ENCODE results near the gene MRTFA. TPM values are rescaled to one million over a fixed set of nuclear protein-coding genes. Genes with fewer than 3 reads are reported as not detected.
"Not testable (repeated sequence)": the region's sequence is repeated elsewhere in the genome, so short reads cannot be mapped to it uniquely, and the experiment has no call there.

MRTFA gene
- total RNA-seq, 1 experiment from 2014 or later, result 52.7 TPM

DNA sequence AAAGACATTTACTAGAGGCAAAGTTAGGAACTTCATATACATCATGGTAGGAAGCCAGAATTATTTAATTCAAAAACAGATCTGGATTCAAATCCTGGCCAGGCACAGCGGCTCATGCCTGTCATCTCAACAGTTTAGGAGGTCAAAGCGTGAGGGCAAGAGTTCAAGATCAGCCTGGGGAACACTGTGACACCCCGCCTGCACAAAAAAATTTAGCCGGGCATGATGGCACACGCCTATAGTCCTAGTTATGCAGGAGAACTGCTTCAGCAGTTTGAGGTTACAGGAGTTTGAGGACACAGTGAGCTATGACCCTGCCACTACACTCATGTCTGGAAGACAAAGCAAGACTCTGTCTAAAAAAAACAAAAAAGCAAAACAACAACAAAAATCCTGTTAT lies 8.9 kb downstream of the MRTFA start:
- H3K4me3 Mint-ChIP-seq (ENCODE audit: unreplicated experiment), result peak overlapping the region; percentile 30
- intact Hi-C loops (cut with micrococcal nuclease), result no loop called here
- no peaks in the 10 kb centered on the region for H3K36me3 Mint-ChIP-seq (ENCODE audit: insufficient read depth, unreplicated experiment)
- H3K27me3 Mint-ChIP-seq (ENCODE audit: insufficient read depth, unreplicated experiment), result no peaks in the 10 kb centered on the region
- TF ChIP-seq, protein P1, sequence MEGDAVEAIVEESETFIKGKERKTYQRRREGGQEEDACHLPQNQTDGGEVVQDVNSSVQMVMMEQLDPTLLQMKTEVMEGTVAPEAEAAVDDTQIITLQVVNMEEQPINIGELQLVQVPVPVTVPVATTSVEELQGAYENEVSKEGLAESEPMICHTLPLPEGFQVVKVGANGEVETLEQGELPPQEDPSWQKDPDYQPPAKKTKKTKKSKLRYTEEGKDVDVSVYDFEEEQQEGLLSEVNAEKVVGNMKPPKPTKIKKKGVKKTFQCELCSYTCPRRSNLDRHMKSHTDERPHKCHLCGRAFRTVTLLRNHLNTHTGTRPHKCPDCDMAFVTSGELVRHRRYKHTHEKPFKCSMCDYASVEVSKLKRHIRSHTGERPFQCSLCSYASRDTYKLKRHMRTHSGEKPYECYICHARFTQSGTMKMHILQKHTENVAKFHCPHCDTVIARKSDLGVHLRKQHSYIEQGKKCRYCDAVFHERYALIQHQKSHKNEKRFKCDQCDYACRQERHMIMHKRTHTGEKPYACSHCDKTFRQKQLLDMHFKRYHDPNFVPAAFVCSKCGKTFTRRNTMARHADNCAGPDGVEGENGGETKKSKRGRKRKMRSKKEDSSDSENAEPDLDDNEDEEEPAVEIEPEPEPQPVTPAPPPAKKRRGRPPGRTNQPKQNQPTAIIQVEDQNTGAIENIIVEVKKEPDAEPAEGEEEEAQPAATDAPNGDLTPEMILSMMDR (IDR thresholded peaks at IDR 0.05; ENCODE audit: unreplicated experiment), result no peak
- DNase-seq (ENCODE audit: unreplicated experiment), result peak; percentile 38
- CTCF ChIA-PET, result interaction anchor here (0.5 to 1.4 kb wide), 5 partner anchors 9 to 216 kb away, joined by 3 to 6 read pairs (median 4); no protein-coding TSS in a partner anchor
- peak overlapping the region; percentile 65 for H3K27ac Mint-ChIP-seq (ENCODE audit: low read depth, unreplicated experiment)
- peaks cover 39% of the 10 kb centered on the region for H3K4me1 Mint-ChIP-seq (ENCODE audit: insufficient read depth, unreplicated experiment)
- peaks cover 1% of the 10 kb centered on the region for H3K9me3 Mint-ChIP-seq (ENCODE audit: unreplicated experiment)
- POLR2A ChIA-PET, result interaction anchor here (0.7 to 3.2 kb wide), 23 partner anchors 9 to 190 kb away, joined by 3 to 32 read pairs (median 5); partner anchors contain the start of gene MRTFA
- BruUV-seq (replicated peaks), result no TSS peak

DNA sequence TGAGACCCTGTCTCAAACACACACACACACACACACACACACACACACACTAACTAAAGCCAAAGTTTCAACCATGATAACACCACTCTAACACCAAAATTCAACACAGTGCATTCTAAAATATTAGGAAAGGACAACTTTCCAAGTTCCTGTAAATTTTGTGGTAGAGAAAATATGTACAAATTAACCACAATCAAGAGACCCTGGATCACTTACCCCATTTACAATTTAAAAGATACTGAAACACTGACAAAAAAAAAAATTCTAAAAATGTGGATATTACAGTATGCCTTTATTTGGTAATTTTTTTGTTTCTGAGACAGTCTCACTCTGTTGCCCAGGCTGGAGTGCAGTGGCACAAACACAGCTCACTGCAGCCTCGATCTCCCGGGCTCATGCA lies 9.7 kb downstream of the MRTFA start:
- CTCF ChIA-PET, result interaction anchor here (0.8 to 1.1 kb wide), 4 partner anchors 8 to 190 kb away, joined by 3 to 6 read pairs (median 3); no protein-coding TSS in a partner anchor
- no peak overlapping the region for H3K4me3 Mint-ChIP-seq (ENCODE audit: unreplicated experiment)
- no peak for DNase-seq (ENCODE audit: unreplicated experiment)
- no peaks in the 10 kb centered on the region for H3K36me3 Mint-ChIP-seq (ENCODE audit: insufficient read depth, unreplicated experiment)
- H3K4me1 Mint-ChIP-seq (ENCODE audit: insufficient read depth, unreplicated experiment), result peaks cover 37% of the 10 kb centered on the region
- TF ChIP-seq, protein P1 (IDR thresholded peaks at IDR 0.05; ENCODE audit: unreplicated experiment), result no peak
- no peaks in the 10 kb centered on the region for H3K27me3 Mint-ChIP-seq (ENCODE audit: insufficient read depth, unreplicated experiment)
- peak overlapping the region; percentile 65 for H3K27ac Mint-ChIP-seq (ENCODE audit: low read depth, unreplicated experiment)
- intact Hi-C loops (cut with micrococcal nuclease), result no loop called here
- peaks cover 9% of the 10 kb centered on the region for H3K9me3 Mint-ChIP-seq (ENCODE audit: unreplicated experiment)
- POLR2A ChIA-PET, result interaction anchor here (0.9 to 3.2 kb wide), 14 partner anchors 10 to 190 kb away, joined by 3 to 32 read pairs (median 6); partner anchors contain the start of gene MRTFA
- no TSS peak for BruUV-seq (replicated peaks)

DNA sequence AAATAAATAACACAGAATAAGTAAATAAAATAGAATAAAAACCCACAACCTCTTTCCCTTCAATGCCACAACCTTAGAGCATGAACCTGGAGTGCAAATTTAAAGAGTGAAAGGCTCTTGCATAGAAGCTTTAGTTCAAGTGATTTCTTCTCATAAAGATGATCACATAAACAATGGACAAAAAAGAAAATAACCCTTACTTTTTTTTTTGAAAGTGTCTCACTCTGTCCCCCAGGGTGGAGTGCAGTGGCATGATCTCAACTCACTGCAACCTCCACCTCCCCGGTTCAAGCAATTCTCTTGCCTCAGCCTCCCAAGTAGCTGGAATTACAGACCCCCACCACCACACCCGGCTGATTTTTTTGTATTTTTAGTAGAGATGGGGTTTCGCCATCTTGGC lies 10.7 kb downstream of the MRTFA start:
- Mint-ChIP-seq H3K9me3 (ENCODE audit: unreplicated experiment) (peaks cover 18% of the 10 kb centered on the region), H3K4me1 (ENCODE audit: insufficient read depth, unreplicated experiment) (peaks cover 27% of the 10 kb centered on the region)
- BruUV-seq (replicated peaks); DNase-seq (ENCODE audit: unreplicated experiment); H3K27ac Mint-ChIP-seq (ENCODE audit: low read depth, unreplicated experiment); H3K27me3 Mint-ChIP-seq (ENCODE audit: insufficient read depth, unreplicated experiment); H3K4me3 Mint-ChIP-seq (ENCODE audit: unreplicated experiment); H3K36me3 Mint-ChIP-seq (ENCODE audit: insufficient read depth, unreplicated experiment); intact Hi-C loops (cut with micrococcal nuclease): not testable (repeated sequence)
- ChIA-PET POLR2A (interaction anchor here (0.6 to 3.2 kb wide), 7 partner anchors 9 to 140 kb away, joined by 3 to 32 read pairs (median 3); partner anchors contain the start of gene MRTFA), CTCF (interaction anchor here (1.0 kb wide), 1 partner anchor 43 kb away, joined by 5 read pairs; no protein-coding TSS in a partner anchor)

DNA sequence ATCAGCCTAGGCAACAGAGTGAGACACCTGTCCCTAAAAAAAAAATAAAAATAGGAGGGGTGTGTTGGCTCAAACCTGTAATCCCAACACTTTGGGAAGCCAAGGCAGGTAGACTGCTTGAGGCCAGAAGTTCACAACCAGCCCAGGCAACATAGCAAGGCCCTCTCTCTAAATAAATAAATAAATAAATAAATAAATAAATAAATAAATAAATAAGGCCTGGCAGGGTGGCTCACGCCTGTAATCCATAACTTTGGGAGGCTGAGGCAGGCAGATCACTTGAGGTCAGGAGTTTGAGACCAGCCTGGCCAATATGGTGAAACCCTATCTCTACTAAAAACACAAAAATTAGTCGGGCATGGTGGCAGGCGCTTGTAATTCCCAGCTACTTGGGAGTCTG lies 11.2 kb downstream of the MRTFA start:
- H3K27ac Mint-ChIP-seq (ENCODE audit: low read depth, unreplicated experiment); BruUV-seq (replicated peaks): not testable (repeated sequence)

DNA sequence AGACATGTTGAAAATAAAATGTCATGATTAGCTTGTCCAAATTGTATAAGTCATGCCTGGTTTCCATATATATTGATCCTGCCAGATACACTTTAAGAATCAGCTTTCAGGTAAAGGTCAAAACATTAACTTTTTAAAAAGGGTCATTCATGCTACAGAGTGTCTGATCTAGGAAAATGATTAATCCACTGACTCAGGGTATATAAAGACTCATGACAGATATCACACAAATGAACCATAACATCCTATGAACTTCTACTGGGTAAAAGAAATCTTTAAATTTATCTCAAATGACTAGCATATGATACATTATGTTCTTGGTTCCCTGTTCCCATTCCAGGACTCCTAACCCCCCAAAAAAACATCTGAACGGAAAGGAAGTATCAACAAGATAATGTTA lies 11.7 kb downstream of the MRTFA start:
- no peak overlapping the region for H3K4me3 Mint-ChIP-seq (ENCODE audit: unreplicated experiment)
- no peak overlapping the region for H3K27ac Mint-ChIP-seq (ENCODE audit: low read depth, unreplicated experiment)
- TF ChIP-seq, protein P1 (IDR thresholded peaks at IDR 0.05; ENCODE audit: unreplicated experiment), result no peak
- peaks cover 24% of the 10 kb centered on the region for H3K9me3 Mint-ChIP-seq (ENCODE audit: unreplicated experiment)
- ChIA-PET POLR2A (interaction anchor here (0.5 to 1.0 kb wide), 3 partner anchors 10 to 140 kb away, joined by 3 to 5 read pairs (median 4); no protein-coding TSS in a partner anchor), CTCF (interaction anchor here (0.7 kb wide), 1 partner anchor 21 kb away, joined by 3 read pairs; no protein-coding TSS in a partner anchor)
- H3K36me3 Mint-ChIP-seq (ENCODE audit: insufficient read depth, unreplicated experiment), result peaks cover 11% of the 10 kb centered on the region
- no peaks in the 10 kb centered on the region for H3K27me3 Mint-ChIP-seq (ENCODE audit: insufficient read depth, unreplicated experiment)
- no peak for DNase-seq (ENCODE audit: unreplicated experiment)
- intact Hi-C loops (cut with micrococcal nuclease), result no loop called here
- H3K4me1 Mint-ChIP-seq (ENCODE audit: insufficient read depth, unreplicated experiment), result peaks cover 31% of the 10 kb centered on the region
- no TSS peak for BruUV-seq (replicated peaks)

More for the DNA sequence above, 11.2 kb downstream of the MRTFA start:
- DNase-seq (ENCODE audit: unreplicated experiment); H3K4me3 Mint-ChIP-seq (ENCODE audit: unreplicated experiment); intact Hi-C loops (cut with micrococcal nuclease); H3K36me3 Mint-ChIP-seq (ENCODE audit: insufficient read depth, unreplicated experiment); H3K27me3 Mint-ChIP-seq (ENCODE audit: insufficient read depth, unreplicated experiment); CTCF ChIA-PET: not testable (repeated sequence)
- Mint-ChIP-seq H3K4me1 (ENCODE audit: insufficient read depth, unreplicated experiment) (peaks cover 31% of the 10 kb centered on the region), H3K9me3 (ENCODE audit: unreplicated experiment) (peaks cover 24% of the 10 kb centered on the region)
- POLR2A ChIA-PET, result interaction anchor here (0.6 to 1.1 kb wide), 6 partner anchors 9 to 140 kb away, joined by 3 to 5 read pairs (median 3); no protein-coding TSS in a partner anchor
